Superior temporal gyrus (tissue), 1 donor: ENCODE measurements around the gene ELMO2.

ENCODE experiments used
- DNase-seq: peaks from one replicate; pipeline ENCODE4 v3.0.0-alpha.2; 2016; ENCODE audit errors: extremely low spot score

ELMO2 gene

GRCh38 chr20:46332373-46333160, 73.8 kb downstream of the ELMO2 start:
- DNase-seq, result no peak

DNA sequence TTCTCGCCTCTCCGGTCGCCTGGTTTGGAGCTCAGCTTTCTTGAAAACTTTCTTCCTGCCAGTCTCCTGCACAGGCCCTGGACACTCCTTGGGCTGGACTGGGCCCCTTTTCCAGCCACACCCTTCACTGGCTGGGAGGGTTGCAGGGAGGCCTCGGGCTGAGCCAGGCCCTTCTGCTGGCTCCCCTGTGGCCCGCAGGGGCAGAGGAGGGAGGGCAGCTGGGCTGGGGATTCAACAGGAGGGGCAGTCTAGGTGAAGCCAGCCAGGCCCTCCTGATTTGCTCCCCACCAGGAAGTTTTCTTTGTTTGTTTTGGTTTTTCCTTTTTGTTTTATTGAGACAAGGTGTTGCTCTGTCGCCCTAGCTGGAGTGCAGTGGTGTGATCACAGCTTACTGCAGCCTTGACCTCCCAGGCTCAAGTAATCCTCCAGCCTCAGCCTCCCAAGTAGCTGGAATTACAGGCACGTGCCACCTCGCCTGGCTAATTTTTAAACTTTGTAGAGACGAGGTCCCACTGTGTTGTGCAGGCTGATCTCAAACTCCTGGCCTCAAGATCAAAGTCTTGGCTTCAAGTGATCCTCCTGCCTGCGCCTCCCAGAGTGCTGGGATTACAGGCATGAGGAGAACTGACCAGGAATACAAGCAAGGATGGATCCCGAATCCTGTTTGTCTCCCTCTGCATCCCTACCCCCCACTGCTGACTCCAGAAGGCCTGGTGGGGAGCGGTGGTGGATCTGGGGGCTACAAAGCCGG, 74.6 kb downstream of the ELMO2 start:
- DNase-seq, result no peak

- DNase-seq, result no peak
These were observed 75.5 kb downstream of the ELMO2 start for GRCh38 chr20:46330831-46331371.

DNA sequence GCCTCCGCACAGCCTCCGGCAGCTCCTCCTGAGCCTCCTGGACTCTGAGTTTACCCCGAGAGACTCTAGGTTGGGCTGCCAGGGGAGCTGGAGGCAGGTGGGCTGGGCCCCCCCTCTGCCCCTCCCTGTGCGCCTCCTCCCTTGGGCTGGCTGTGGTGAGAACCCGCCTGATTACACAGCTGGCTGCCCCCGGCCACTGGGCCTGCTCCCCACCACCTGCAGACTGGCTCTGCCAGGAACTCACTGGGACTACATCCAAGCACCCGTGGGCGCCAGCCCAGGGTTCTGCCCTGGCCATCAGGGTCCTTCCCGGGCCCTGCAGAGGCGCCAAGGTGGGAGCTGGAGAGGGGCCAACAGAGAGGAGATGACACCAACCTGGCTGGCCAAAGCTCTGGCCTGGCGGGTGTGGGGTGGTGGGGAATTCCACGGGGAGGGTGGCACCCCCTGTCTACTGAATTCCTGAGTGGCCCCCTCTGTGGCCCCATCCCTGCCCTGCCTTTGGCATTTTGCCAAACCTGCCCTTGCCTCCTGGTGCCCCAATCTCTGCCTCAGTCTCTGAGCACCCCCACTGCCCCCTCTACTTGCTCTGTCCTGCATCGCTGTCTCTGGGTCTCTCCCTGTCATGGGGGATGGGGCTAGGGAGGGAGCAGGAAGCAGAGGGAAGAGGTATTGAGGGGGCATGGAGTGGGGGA, 76.2 kb downstream of the ELMO2 start:
- DNase-seq, result no peak

GRCh38 chr20:46328200-46328882, 78.1 kb downstream of the ELMO2 start:
- no peak for DNase-seq

GRCh38 chr20:46327557-46327956, 78.9 kb downstream of the ELMO2 start:
- no peak for DNase-seq

- DNase-seq, result no peak
These were observed 80.6 kb downstream of the ELMO2 start for GRCh38 chr20:46325789-46326188.

- DNase-seq, result no peak
These were observed 81.3 kb downstream of the ELMO2 start for GRCh38 chr20:46324960-46325703.

DNA sequence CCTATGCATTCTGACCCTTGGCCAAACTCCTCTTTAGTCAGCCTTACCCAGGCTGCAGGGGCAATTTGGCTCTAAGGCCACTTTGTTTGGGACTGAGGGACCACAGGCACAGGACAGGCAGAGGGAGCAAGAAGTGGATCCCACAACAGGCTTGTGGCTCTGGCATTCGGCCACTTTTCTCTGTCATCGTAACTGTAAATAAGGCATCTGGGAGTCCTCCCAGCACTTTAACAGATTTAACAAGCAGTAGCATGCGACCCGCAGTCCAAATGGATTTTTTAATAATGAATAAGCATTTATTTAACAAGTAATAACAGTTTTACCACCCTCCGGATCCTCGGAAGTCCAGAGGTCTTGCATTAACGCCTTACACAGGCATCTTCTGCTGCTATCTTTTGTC, 82.0 kb downstream of the ELMO2 start:
- no peak for DNase-seq

DNA sequence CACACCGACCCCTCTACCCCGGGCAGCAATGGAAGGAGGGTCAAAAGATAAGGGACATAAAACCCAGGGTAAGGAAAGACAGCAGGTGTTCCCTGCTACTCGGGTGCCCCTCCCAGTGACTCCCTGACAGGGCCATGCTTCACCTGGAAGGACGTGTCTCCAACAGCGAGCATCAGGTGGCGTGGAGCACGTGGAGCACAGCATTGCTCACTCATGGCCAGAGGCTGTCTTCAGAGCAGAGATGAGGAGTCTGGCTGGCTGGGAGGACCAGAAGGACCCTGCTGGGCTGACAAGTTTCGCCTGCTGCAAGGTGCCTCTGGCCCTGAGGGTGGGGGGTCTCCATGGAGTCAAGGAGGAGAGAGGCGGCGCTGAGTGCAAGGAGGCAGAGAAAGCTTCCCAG, 82.9 kb downstream of the ELMO2 start:
- no peak for DNase-seq

GRCh38 chr20:46322641-46323040, 83.8 kb downstream of the ELMO2 start:
- DNase-seq, result no peak

DNA sequence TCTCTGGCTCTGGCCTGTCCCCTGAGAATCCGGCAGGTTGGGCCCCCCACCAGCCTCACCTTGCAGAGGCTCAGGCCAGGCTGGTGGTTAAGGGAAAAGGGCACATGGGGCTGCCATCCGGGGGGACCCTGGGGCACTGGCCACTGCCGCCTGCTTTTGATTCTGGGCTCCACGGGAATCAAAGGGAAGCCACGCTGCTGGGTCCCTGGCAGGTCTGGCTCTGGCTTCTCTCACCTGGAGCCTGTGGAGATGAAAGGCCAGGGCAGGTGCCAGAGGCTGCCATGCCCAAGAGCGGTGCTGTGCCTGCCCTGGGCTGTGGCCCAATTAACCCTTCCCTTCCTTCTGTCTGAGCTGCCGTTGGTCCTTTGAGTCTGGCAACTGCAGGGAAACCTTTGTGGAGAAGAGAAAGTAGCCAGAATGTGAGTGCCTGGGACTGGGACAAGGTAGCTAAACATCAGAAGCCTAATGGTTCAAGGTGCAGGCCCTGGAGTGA, 88.7 kb downstream of the ELMO2 start:
- DNase-seq, result no peak

DNA sequence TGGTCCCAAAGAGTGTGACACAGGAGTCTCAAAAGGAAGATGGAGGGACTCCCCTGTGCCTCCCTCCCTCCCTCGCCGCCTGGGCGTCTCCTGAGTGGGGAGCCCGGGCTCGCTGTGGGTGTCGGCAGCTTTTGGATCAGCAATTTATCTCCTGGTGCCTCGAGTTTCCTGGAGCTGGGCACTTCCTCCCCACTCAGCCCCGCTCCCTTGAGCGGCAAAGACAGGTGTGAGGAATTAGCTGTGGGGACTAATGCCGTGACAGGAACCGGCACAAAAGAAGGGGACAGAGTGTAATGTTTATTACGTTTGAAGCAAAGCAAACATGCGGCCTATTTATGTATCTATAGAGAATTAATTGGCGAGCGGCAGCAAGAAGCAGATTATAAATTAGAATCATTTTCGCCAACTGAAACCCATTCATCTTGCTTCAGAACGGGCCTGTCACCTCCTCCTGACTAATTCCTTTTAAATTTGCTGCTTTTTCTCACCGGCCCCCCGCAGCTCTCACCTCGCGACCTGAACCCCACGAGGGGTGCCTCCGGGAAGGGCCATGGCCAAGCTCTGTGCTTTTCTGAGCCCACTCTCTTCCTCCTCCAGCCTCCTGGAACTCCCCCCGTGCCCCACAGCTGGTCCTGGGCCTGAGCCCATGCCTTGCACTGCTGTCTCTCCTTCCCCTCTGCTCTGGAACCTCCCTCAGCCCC, 89.3 kb downstream of the ELMO2 start:
- no peak for DNase-seq
